Lower leg skin (tissue), 3 donors: ENCODE data around the gene PSD2.

ENCODE experiments used
- CTCF ChIP-seq, 3 donors: fragments of 450-650 bp; IDR thresholded peaks; one replicate each; pipeline ENCODE4 v1.5.1; 2016; ENCODE audit warnings: antibody characterized with exemption in 3 of 3, mild to moderate bottlenecking in 3 of 3, moderate library complexity in 2 of 3
- POLR2A ChIP-seq, 2 donors: fragments of 450-650 bp; IDR thresholded peaks; one replicate each; pipeline ENCODE4 v1.6.1; 2016 to 2017; ENCODE audit warnings: antibody characterized with exemption in 2 of 2, mild to moderate bottlenecking in 1 of 2, moderate library complexity in 1 of 2

GRCh38 chr5:139789845-139790189 is 5.8 kb upstream of the PSD2 start:
- TF ChIP-seq CTCF (IDR thresholded peaks at IDR 0.05) (no peak), POLR2A (IDR thresholded peaks at IDR 0.05) (no peak)
